IPS-18c (cell line): ENCODE measurements around the gene VTI1A.

Source experiments
- H3K4me3 ChIP-seq: 2 replicates; pipeline ENCODE4 v1.7.0; 2013; ENCODE audit warnings: low read depth, mild to moderate bottlenecking, low read length, moderate library complexity; ENCODE audit not compliant: insufficient read depth
- H3K9me3 ChIP-seq: one replicate; pipeline ENCODE4 v1.6.1; 2013; ENCODE audit warnings: mild to moderate bottlenecking, low read length, moderate library complexity; ENCODE audit not compliant: control insufficient read depth, insufficient read depth

Gene VTI1A

DNA sequence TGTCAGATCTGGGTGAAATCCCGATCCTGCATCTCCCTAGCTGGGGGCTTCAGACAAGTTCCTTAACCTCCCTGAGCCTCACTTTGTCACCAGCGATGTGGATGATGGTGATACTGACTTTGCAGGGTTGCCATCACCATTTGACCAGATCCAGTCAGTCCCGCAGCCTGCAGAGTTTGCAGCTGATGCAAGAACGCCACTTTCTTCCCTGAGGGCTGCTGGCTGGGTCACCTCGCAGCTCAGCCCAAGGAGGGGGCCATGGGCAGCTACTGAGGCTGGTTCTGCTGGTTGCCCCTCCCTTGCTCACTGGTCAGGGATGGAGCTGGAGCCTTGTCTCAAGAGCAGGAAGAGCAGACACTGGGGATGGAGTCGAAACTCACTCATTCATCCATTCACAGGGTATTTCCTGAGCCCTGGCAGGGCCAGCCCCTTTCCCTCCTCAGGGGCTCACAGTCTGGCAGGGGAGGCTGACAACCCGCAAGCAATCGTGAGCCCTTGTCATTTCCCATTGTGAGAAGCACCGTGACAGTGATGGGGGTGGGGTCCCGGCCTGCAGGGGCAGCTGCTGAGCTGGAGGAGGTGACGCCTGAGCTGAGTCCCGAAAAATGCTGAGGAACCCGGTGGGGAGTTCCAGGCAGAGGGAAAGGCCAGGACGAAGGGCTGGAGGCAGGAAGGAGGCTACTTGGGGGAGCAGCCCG is 391.9 kb downstream of the VTI1A start:
- no peak overlapping the region for H3K4me3 ChIP-seq
- no peaks in the 10 kb centered on the region for H3K9me3 ChIP-seq

GRCh38 chr10:112839928-112840654 is 393.1 kb downstream of the VTI1A start:
- no peak overlapping the region for H3K4me3 ChIP-seq
- no peaks in the 10 kb centered on the region for H3K9me3 ChIP-seq

DNA sequence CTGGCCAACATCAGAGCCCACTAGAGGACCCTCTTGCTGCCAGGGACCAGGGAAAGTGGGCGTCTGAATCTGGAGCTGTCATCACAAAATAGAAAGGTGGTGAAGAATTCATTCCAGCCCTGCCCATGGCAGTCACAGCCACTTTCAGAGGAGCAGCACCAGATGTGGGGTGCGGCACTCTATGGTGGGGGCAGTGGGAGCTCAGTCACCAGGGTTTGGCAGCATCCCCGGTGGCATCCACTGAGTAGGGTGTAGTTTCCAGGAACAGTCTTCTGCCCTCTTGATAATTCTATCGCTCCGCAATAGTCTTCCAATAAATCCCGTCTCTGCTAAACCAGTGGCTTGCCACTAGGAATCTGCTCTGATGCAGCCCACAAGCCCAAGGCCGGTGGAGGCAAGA is 394.5 kb downstream of the VTI1A start:
- Histone ChIP-seq H3K4me3 (no peak overlapping the region), H3K9me3 (no peaks in the 10 kb centered on the region)

GRCh38 chr10:112842832-112843360 is 395.9 kb downstream of the VTI1A start:
- no peak overlapping the region for H3K4me3 ChIP-seq
- H3K9me3 ChIP-seq: peaks cover 3% of the 10 kb centered on the region

- Histone ChIP-seq H3K9me3 (peaks cover 3% of the 10 kb centered on the region), H3K4me3 (no peak overlapping the region)
These were observed 396.6 kb downstream of the VTI1A start for GRCh38 chr10:112843623-112844022.

- no peak overlapping the region for H3K4me3 ChIP-seq
- H3K9me3 ChIP-seq: peaks cover 3% of the 10 kb centered on the region
These were observed 397.9 kb downstream of the VTI1A start for GRCh38 chr10:112844681-112845544.

- Histone ChIP-seq H3K9me3 (peaks cover 3% of the 10 kb centered on the region), H3K4me3 (no peak overlapping the region)
These were observed 400.8 kb downstream of the VTI1A start for GRCh38 chr10:112847778-112848177.

- H3K4me3 ChIP-seq: no peak overlapping the region
These were observed 401.2 kb downstream of the VTI1A start for GRCh38 chr10:112848228-112848627.

DNA sequence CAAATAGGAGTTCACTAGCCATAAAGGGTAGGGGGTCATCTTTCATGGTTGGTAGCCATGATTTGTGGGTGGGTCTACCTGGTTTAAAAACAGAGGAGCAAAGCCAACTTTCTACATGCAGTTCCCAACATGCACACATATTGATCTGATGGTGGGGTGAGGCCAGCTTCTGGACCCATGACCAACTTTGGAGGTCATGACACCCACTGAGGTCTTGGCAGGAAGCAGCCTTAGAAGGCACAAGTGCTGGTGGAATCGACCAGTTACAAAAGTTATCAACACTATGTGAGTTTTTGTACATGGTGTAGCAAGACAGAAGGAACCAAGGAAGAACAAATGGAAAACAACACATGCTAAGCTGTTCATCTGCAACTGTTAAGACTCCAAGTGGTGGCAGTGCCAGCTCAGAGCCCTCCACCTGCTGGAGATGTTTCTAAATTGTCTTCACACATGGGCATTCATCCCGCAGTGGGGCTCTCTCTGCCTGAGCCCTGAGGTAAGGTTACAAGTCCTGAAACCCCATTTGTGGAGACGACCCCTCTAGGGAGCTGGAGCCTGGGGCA is 401.9 kb downstream of the VTI1A start:
- Histone ChIP-seq H3K9me3 (peaks cover 3% of the 10 kb centered on the region), H3K4me3 (no peak overlapping the region)

More at GRCh38 chr10:112848228-112848627, 401.2 kb downstream of the VTI1A start:
- H3K9me3 ChIP-seq: peaks cover 3% of the 10 kb centered on the region

GRCh38 chr10:112849546-112849945 is 402.5 kb downstream of the VTI1A start:
- peaks cover 3% of the 10 kb centered on the region for H3K9me3 ChIP-seq
- no peak overlapping the region for H3K4me3 ChIP-seq

DNA sequence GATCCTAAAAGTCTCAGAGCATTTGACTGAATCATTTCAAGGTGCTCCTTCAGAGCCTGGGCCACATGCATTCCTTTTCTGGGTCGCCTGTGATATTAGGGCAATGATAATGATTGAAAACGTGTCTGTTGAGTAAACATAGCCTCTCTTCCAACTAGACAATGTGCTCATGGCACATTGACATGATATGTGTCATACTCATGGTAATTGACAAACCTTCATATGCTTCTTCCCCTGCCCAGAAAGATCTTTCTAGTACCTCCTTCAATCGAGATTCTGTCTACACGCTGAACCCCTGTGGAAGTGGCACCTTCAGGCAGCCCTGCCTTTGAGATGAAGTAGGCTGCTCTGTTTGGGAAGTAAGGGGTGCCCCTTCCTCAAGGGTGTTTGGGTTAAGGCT is 404.2 kb downstream of the VTI1A start:
- no peak overlapping the region for H3K4me3 ChIP-seq
- peaks cover 3% of the 10 kb centered on the region for H3K9me3 ChIP-seq

GRCh38 chr10:112851588-112852211 is 404.7 kb downstream of the VTI1A start:
- Histone ChIP-seq H3K9me3 (peaks cover 3% of the 10 kb centered on the region), H3K4me3 (no peak overlapping the region)

- peaks cover 5% of the 10 kb centered on the region for H3K9me3 ChIP-seq
- no peak overlapping the region for H3K4me3 ChIP-seq
These were observed 405.3 kb downstream of the VTI1A start for GRCh38 chr10:112852306-112852705.

GRCh38 chr10:112855134-112855533 is 408.1 kb downstream of the VTI1A start:
- Histone ChIP-seq H3K4me3 (no peak overlapping the region), H3K9me3 (peaks cover 2% of the 10 kb centered on the region)

DNA sequence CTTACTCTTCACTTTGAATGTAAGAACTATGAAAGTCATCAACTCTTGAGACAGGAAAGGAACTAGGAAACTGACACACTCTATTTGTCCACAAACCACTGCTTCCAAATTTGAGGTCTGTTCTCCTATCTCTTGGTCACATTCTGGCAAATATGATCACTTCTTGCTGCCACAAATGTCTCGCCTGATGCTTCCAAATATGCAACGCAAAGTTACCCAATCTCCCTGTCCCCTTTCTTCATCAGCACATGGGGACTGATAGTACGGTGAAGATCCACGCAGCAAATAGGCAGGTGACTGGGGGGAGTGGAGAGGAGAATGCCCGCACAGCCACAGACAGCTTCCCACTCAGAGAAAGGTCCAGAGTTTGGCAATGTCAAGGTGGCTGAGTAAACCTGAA is 410.5 kb downstream of the VTI1A start:
- Histone ChIP-seq H3K4me3 (no peak overlapping the region), H3K9me3 (peaks cover 2% of the 10 kb centered on the region)

GRCh38 chr10:112858986-112859651 is 412.1 kb downstream of the VTI1A start:
- no peak overlapping the region for H3K4me3 ChIP-seq
- H3K9me3 ChIP-seq: peaks cover 2% of the 10 kb centered on the region
